ENCODE data around the gene CCDC171. TPM values are rescaled to one million over a fixed set of nuclear protein-coding genes. Genes with fewer than 3 reads are reported as not detected.

Gene CCDC171
- total RNA-seq, 1 experiment from 2014 or later = 2.4 TPM

DNA sequence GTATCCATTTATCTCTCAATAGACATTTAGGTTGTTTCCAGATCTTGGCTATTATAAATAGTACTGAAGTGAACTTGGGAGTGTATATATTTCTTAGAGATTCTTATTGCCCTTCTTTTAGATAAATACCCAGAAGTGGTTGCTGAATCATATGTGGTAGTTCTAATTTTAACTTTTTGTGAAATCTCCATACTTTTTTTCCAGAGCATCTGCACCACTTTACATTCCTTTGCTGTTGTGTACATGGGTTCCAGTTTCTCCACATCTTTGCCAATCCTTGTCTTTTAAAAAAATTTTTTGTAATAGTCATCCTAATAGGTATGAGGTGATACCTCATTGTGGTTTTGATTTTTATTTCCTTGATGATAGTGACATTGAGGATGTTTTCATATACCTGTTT is 303.7 kb downstream of the CCDC171 start:
- H3K14ac ChIP-seq (ENCODE audit: insufficient read depth, low read length) = no peak overlapping the region
- no peak overlapping the region for H2BK120ac ChIP-seq (ENCODE audit: low read depth, low read length, poor library complexity, severe bottlenecking)
- no peaks in the 10 kb centered on the region for H3K27me3 ChIP-seq (ENCODE audit: insufficient read depth, low read length)
- no peak overlapping the region for H3K23ac ChIP-seq (ENCODE audit: insufficient read length, low read depth, low read length)
- no peak overlapping the region for H2AFZ ChIP-seq (ENCODE audit: low read length)
- H2BK12ac ChIP-seq (ENCODE audit: insufficient read length, low read depth, low read length) = no peak overlapping the region
- H3K9ac ChIP-seq (ENCODE audit: extremely low read depth, insufficient read length, low read length) = no peak overlapping the region
- Mint-ChIP-seq H3K9me3 (no peaks in the 10 kb centered on the region), H3K4me3 (no peak overlapping the region), H3K4me1 (no peaks in the 10 kb centered on the region), H3K27ac (no peak overlapping the region), H3K27me3 (ENCODE audit: low read depth) (no peaks in the 10 kb centered on the region), H3K36me3 (ENCODE audit: insufficient read depth in 1 of 3, low read depth in 3 of 3) (no peaks in the 10 kb centered on the region)
- no peak overlapping the region for H3K4ac ChIP-seq (ENCODE audit: low read depth, low read length)
- no peak overlapping the region for H4K91ac ChIP-seq (ENCODE audit: insufficient read length, low read depth, low read length)
- H2BK5ac ChIP-seq (ENCODE audit: insufficient read length, low read length) = no peak overlapping the region
- H2BK20ac ChIP-seq (ENCODE audit: low read depth, low read length, poor library complexity, severe bottlenecking) = no peak overlapping the region
- H3T11ph ChIP-seq (ENCODE audit: low read length) = no peak overlapping the region
- H3K18ac ChIP-seq (ENCODE audit: insufficient read length, low read depth, low read length) = no peak overlapping the region
- H3K4me2 ChIP-seq (ENCODE audit: insufficient read depth, insufficient read length, low read length) = no peak overlapping the region
- no peaks in the 10 kb centered on the region for H3K79me2 ChIP-seq (ENCODE audit: insufficient read depth, low read length)
- DNase-seq = no peak
- no peak overlapping the region for H3K56ac ChIP-seq (ENCODE audit: insufficient read length, low read depth, low read length)
- no peak overlapping the region for H4K5ac ChIP-seq (ENCODE audit: insufficient read length, low read depth, low read length)
- no peaks in the 10 kb centered on the region for H3K79me1 ChIP-seq (ENCODE audit: insufficient read depth, low read depth, low read length, poor library complexity, severe bottlenecking)
- H4K8ac ChIP-seq (replicated peaks; ENCODE audit: insufficient read length, low read depth, low read length) = no peak overlapping the region
- H4K20me1 ChIP-seq (ENCODE audit: control insufficient read depth, insufficient read depth, insufficient read length) = no peaks in the 10 kb centered on the region
- H3K27ac ChIP-seq (ENCODE audit: insufficient read length, low read depth, low read length) = no peak overlapping the region
- no peak overlapping the region for H2BK15ac ChIP-seq (ENCODE audit: low read depth, low read length)
- H2AK5ac ChIP-seq (ENCODE audit: insufficient read length, low read length) = no peak overlapping the region
- H3K23me2 ChIP-seq (ENCODE audit: insufficient read length, low read depth, low read length, poor library complexity, severe bottlenecking) = no peaks in the 10 kb centered on the region
- TF ChIP-seq, protein P1, sequence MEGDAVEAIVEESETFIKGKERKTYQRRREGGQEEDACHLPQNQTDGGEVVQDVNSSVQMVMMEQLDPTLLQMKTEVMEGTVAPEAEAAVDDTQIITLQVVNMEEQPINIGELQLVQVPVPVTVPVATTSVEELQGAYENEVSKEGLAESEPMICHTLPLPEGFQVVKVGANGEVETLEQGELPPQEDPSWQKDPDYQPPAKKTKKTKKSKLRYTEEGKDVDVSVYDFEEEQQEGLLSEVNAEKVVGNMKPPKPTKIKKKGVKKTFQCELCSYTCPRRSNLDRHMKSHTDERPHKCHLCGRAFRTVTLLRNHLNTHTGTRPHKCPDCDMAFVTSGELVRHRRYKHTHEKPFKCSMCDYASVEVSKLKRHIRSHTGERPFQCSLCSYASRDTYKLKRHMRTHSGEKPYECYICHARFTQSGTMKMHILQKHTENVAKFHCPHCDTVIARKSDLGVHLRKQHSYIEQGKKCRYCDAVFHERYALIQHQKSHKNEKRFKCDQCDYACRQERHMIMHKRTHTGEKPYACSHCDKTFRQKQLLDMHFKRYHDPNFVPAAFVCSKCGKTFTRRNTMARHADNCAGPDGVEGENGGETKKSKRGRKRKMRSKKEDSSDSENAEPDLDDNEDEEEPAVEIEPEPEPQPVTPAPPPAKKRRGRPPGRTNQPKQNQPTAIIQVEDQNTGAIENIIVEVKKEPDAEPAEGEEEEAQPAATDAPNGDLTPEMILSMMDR (conservative IDR thresholded peaks at IDR 0.05) = no peak
- no peaks in the 10 kb centered on the region for H3K4me1 ChIP-seq (ENCODE audit: insufficient read depth, low read length)
- no peaks in the 10 kb centered on the region for H3K9me3 ChIP-seq (ENCODE audit: control insufficient read depth, low read depth, low read length)

Measured in H9 (cell line).